VCaP (cell line): ENCODE data around the gene KCNN2.

Experiments used
- H3K27ac ChIP-seq: fragments of 450-650 bp; 2 replicates; pipeline ENCODE4 v1.5.1; 2017
- CTCF ChIP-seq: fragments of 450-650 bp; conservative IDR thresholded peaks from 2 replicates; pipeline ENCODE4 v1.5.1; 2017; ENCODE audit warnings: mild to moderate bottlenecking, moderate library complexity

The KCNN2 gene

GRCh38 chr5:114324282-114324681 lies 37.6 kb upstream of the KCNN2 start:
- H3K27ac ChIP-seq, result no peak overlapping the region
- no peak for TF ChIP-seq CTCF

- H3K27ac ChIP-seq, result no peak overlapping the region
- TF ChIP-seq CTCF, result no peak
Observed at GRCh38 chr5:114325541-114325940, 36.3 kb upstream of the KCNN2 start.

- H3K27ac ChIP-seq, result no peak overlapping the region
- TF ChIP-seq CTCF, result no peak
Observed at GRCh38 chr5:114327474-114327873, 34.4 kb upstream of the KCNN2 start.

GRCh38 chr5:114327987-114328386 lies 33.9 kb upstream of the KCNN2 start:
- no peak for TF ChIP-seq CTCF
- H3K27ac ChIP-seq, result no peak overlapping the region

GRCh38 chr5:114330916-114331531 lies 30.8 kb upstream of the KCNN2 start:
- no peak overlapping the region for H3K27ac ChIP-seq
- no peak for TF ChIP-seq CTCF

- TF ChIP-seq CTCF, result no peak
- peak overlapping the region; percentile 64 for H3K27ac ChIP-seq
Observed at GRCh38 chr5:114332493-114332892, 29.4 kb upstream of the KCNN2 start.

- no peak for TF ChIP-seq CTCF
- H3K27ac ChIP-seq, result peak overlapping the region; percentile 64
Observed at GRCh38 chr5:114332925-114333324, 28.9 kb upstream of the KCNN2 start.
